SK-MEL-5 (cell line): ENCODE measurements around the gene COX14. TPM values are rescaled to one million over a fixed set of nuclear protein-coding genes. Genes with fewer than 3 reads are reported as not detected.

ENCODE experiments used
- total RNA-seq: library from RNA; depleted of rRNA; stranded (reverse); fragments of >200 nt; shearing (Covaris generic); gene quantifications from 2 replicates; pipeline ENCODE4 v1.2.3, GENCODE V29; 2014; rRNA removed

Gene COX14
- total RNA-seq, 1 experiment from 2014 or later, result 60.3 TPM

Other genes starting within 250 kb of the COX14 start
- gene FAIM2, start 208.3 kb upstream of the COX14 start, total RNA-seq, result not detected in 2 replicates
- not detected in 2 replicates for gene AQP2, start 161.5 kb upstream of the COX14 start, total RNA-seq
- gene AQP5, start 150.4 kb upstream of the COX14 start, total RNA-seq, result not detected in 2 replicates
- 0.08 TPM in 1 of 2 replicates, not detected in the other for gene AQP6, start 139.3 kb upstream of the COX14 start, total RNA-seq
- gene RACGAP1, start 86.7 kb upstream of the COX14 start, total RNA-seq, result 60.3 and 65.2 TPM in 2 replicates
- gene ASIC1, start 54.6 kb upstream of the COX14 start, total RNA-seq, result 4.7 and 5.2 TPM in 2 replicates
- 80.3 and 90.6 TPM in 2 replicates for gene SMARCD1, start 26.9 kb upstream of the COX14 start, total RNA-seq
- gene GPD1, start 8.2 kb upstream of the COX14 start, total RNA-seq, result 0.27 and 1.4 TPM in 2 replicates
- gene CERS5, start 55.1 kb downstream of the COX14 start, total RNA-seq, result 15.2 and 29.0 TPM in 2 replicates
- 48.5 and 53.5 TPM in 2 replicates for gene LIMA1, start 171.3 kb downstream of the COX14 start, total RNA-seq